Embryonic facial prominence (tissue), 1 donor: ENCODE measurements around the gene MT3.

Source experiments
- DNase-seq: peaks from one replicate; pipeline ENCODE4 v3.0.0-alpha.2; 2016; ENCODE audit errors: extremely low spot score

The MT3 gene

GRCh38 chr16:56631197-56631596 is 41.9 kb downstream of the MT3 start:
- DNase-seq = no peak

GRCh38 chr16:56631832-56632155 is 42.5 kb downstream of the MT3 start:
- no peak for DNase-seq

- no peak for DNase-seq
These were observed 43.0 kb downstream of the MT3 start, which contains the start of gene MT1M for GRCh38 chr16:56632156-56632847. Gene MT1M (plus strand): TSS chr16:56632659. CDS start chr16:56632732, 73 bp downstream.

GRCh38 chr16:56632848-56633365 is 43.6 kb downstream of the MT3 start:
- no peak for DNase-seq

GRCh38 chr16:56633535-56633934 is 44.2 kb downstream of the MT3 start:
- DNase-seq = no peak

- DNase-seq = no peak
These were observed 45.5 kb downstream of the MT3 start for GRCh38 chr16:56634715-56635440.

GRCh38 chr16:56635441-56635967 is 46.2 kb downstream of the MT3 start:
- no peak for DNase-seq

- DNase-seq = no peak
These were observed 47.5 kb downstream of the MT3 start for GRCh38 chr16:56636616-56637413.

GRCh38 chr16:56637814-56638750 is 48.8 kb downstream of the MT3 start, which contains the start of gene MT1A:
Gene MT1A (plus strand): TSS chr16:56638666. CDS start chr16:56638739, 73 bp downstream.
- no peak for DNase-seq

GRCh38 chr16:56639045-56639444 is 49.7 kb downstream of the MT3 start:
- DNase-seq = no peak

GRCh38 chr16:56640076-56640475 is 50.7 kb downstream of the MT3 start:
- DNase-seq = no peak
